ENCODE results near the gene NRM.

GRCh38 chr6:30700340-30700739 lies 9.6 kb upstream of the NRM start:
- TF ChIP-seq RFX5 (IDR thresholded peaks at IDR 0.05; ENCODE audit: low read depth, low read length) (no peak), POLR2A (IDR thresholded peaks at IDR 0.05; ENCODE audit: insufficient read depth in 1 of 2, low read depth in 2 of 2, low read length in 2 of 2) (no peak), HOXA7 (CRISPR knock-in tag; IDR thresholded peaks at IDR 0.05) (no peak)

Measured in HepG2 (cell line).